ENCODE results near the gene GRIN2A.

The GRIN2A gene

DNA sequence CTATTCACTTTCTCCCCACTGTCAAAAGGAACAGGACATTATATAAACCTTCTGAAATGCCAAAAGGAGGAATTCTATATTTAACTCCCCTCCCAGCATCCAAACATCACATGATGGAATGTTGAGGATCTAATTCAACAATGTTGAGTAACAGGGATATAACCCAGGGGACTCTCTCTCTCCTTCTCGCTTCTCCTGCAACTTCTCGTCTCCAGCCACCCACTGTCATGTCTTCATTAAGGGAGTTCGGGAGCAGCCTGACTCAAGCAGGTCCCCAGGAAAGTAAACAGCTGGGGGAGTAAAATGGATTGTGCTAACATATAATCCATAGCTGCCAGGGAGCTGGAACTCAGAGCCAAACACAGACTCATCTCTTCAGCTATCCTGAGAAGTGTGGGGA is 51.7 kb downstream of the GRIN2A start:
- no peak for DNase-seq (ENCODE audit: low read depth in 3 of 3)

DNA sequence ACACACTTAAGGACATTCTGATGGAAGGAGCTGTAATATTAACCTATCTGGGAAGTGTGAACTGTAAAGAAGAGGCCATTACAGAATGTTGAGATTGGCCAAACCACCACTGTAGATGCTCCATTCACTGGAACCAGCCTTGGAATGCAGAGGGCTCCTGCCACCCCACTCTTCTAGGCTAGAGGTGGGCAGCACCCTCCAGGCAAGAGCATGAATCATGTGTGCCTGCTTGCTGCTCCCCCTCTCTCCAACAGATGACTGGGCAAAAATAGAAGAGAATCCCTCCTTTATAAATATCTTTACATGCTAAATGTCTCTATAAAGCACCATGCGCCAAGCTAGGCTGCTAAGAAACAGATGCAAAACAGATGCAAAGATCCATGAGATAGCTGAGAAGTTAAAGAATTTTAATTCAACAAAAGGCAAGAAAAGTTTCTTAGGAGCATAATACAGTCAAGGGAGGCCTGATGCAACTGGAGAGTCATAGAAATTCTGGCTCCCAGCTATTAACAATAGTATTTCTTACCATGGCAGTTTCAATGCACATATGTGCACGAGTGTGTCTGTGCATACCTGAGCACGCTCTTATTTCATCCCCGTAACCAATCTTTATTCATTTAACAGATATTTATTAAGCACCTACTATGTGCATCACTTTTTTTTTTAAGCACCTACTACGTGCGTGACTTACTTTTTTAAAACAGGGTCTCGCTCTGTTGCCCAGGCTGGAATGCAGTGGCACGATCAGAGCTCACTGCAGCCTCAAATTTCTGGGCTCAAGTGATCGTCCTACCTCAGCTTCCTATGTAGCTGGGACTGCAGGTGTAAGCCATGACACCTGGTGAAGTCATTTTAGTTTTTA is 53.6 kb downstream of the GRIN2A start:
- DNase-seq (ENCODE audit: low read depth in 3 of 3) = no peak

DNA sequence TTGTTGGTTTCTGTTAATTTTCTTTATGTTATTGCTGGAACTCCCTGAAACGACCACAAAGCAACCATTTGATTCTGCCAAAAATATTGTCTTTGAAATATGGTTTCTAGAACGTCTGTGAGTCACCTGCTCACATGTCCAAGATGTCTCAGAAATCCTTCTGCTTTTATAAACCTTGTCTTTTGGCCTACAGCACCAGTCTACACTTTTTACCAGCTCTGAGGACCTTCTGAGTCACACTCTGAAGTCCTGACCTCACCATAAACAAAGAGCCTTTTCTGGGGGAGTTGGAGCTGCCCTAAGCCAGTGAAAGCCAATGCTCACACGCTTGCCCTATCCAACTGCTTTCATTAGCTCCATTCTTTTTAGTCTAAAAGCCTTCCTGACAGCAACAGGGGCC is 55.5 kb downstream of the GRIN2A start:
- no peak for DNase-seq (ENCODE audit: low read depth in 3 of 3)

DNA sequence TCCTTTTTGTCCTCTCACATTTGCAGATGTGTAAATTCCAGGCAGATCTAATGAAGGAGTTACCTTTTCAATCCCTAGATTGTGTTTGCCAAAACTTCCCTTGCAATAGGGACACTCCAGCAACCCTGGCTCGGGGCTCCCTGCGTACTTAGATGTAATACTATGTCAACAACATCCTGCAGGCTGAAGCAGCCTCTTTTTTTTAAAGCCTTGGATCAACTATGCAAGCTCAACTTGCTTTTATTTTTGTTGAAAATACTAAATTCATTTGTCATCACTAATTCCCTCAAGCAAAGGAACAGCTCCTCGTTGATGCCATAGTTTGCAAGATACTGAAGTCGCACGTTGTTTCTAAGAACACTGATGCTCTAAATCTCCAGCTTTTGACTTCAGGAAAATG is 59.1 kb downstream of the GRIN2A start:
- no peak for DNase-seq (ENCODE audit: low read depth in 3 of 3)

DNA sequence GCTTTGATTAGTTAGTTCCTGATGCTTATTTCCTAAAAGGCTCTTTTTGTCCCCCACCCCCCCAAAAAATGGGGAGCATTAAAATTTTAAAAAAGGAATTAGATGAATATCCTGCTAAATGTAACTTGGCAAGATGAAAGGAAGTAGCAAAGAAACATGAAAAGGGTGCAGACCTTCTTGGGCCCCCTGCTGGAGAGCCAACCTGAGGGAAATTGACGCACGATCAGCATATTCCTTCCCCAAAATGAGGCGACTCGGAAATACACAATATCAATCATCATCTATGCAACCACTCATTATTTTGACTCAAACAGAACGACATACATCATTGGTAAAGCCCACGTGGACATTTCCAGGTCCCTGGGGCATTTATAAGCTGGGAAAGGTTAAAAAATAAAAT is 59.7 kb downstream of the GRIN2A start:
- no peak for DNase-seq (ENCODE audit: low read depth in 3 of 3)

DNA sequence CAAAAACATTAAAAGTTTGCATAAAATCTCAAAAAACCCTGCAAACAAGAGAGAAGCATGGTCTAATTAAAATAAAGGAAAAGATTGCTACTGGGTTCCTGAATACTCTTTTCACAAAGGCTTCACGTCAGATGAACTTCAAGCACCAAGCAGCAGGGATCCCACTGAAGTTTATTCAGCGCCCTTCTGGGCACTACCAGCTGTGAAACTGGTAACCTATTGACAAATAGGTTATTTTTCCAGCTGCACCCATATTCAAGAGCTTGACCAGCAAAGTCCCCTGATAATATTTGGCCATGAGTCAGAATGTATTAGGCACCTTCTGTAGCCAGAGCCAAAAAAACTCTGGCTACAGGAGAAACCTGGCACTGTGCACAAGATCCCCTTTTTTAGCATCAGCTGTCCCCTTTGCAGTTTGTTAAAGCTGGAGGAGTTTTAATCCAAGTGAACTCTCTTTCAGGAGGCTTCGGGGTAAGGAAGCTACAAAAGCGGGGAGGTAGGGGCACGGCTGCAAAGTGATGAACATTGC is 60.3 kb downstream of the GRIN2A start:
- DNase-seq (ENCODE audit: low read depth in 3 of 3) = no peak

DNA sequence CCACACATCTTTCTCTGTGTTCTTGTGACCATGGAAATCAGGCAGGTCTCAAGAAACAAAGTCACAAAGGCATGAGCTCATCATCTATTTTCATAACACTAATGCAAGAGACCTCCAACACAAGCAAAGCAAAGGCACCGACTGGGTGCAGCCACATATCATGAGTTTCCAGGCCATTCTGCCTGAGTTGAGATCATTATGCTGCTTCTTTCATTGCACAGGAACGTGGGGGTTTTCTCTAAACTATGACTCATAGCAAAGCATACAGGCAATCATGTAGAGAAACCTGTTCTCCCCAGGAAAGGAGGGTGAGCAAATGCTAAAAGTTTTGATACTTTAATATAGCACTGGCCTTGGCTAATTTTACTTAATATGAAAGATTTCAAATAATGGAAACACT is 60.7 kb downstream of the GRIN2A start:
- DNase-seq (ENCODE audit: low read depth in 3 of 3) = no peak

DNA sequence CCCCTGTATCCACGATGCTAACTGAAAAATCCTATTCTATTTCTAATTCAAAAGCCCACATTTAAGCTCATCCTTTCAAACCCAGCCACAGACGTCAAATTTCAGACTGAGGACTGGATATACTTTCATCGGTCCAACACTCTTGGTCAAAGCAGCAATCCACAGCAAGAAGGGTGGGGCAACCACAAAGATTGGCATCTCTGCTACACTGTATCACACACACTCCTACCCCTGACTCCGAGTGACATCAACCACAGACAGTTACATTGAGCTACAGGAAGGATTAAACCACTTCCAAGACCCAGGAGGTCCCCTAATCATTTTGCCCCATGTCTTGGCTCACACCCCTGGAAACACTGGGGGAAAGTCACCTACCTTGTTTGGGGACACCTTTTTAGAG is 61.3 kb downstream of the GRIN2A start:
- DNase-seq (ENCODE audit: low read depth in 3 of 3) = no peak

DNA sequence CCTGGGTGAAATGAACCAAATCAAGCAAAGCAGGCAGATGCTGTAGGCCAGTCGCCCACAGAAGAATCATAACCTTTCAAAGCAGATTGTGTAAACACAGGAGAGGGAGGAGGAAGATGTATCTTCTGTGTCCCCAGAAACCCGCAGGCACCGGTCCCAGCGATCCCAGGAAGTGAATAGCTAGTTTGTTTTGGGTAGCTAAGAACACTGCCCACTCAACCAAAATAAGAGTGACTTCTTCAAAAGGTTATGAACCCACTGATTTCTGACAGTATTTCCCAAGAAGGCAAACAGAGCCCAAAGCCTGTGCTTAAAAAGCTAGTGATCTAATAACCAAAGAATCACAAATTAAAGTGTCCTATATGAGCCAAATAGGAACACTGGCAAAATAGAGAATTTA is 67.8 kb downstream of the GRIN2A start:
- no peak for DNase-seq (ENCODE audit: low read depth in 3 of 3)

DNA sequence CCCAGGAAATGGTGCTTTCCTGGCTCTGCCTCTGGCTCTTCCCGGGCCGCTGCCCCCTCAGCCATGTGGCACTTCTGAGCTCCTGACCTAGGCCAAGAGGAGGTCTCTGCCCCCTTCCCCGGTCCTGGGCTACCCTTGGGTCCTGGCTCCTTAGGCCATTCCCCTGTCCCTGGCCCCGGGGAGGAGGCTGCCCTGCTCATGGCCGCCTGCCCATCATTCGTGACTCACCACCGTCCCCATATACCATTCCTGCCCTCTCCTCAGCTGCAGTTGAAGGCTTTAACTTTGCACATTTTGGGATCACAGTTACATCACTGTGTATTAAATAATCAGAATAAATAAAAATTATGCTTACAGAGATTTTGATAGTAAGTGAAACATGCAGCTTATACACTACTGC is 69.0 kb downstream of the GRIN2A start:
- no peak for DNase-seq (ENCODE audit: low read depth in 3 of 3)

DNA sequence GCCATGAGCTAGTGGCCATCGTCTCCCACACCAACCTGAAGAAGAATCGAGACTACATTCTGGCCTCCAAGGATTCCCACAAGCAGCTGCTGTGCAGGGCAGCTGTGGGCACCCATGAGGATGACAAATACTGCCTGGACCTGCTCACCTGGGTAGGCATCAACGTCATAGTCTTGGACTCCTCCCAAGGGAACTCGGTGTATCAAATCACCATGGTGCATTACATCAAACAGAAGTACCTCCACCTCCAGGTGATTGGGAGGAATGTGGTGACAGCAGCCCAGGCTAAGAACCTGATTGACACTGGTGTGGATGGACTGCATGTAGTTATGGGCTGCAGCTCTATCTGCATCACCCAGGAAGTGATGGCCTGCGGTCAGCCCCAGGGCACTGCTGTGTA is 70.2 kb downstream of the GRIN2A start:
- DNase-seq (ENCODE audit: low read depth in 3 of 3) = no peak

DNA sequence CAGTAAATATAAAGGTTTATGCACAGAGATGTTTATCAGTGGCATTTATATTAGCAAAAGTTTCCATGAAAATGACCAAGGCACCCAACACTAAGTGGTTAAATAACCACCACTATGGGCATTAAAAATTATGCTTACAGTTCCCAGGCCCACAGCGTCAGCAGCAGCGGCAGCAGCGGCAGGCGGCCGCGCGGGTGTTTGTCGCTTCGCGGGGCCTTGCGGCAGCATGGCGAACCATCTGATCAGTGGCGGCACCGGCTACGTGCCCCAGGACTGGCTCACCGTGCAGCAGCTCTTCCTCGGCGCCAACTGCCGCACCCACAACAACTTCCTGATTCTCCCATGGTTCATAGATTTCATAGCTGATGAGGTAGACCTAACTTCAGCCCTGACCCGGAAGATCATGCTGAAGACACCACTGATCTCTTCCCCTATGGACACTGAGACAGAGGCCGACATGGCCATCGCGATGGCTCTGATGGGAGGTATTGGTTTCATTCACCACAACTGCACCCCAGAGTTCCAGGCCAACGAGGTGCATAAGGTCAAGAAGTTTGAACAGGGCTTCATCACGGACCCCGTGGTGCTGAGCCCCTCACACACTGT is 71.0 kb downstream of the GRIN2A start:
- no peak for DNase-seq (ENCODE audit: low read depth in 3 of 3)

DNA sequence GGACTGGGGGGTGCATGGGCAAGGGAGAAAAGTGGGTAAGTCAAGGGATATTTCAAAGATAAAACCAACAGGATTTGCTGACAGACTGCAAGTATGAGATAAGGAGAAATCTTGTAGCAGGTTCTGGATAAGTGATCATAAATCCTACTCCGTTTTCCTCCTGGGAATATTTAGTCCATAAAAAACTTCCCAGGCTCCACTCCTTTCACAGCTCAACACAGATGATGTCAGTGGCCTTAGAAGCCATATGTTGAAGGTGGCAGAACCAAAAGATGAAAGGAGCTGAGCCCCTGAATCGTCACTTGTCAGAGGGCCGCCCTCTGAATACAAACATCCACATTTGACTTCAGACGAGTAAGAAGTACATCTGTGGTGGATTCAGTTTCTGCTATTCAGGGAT is 71.7 kb downstream of the GRIN2A start:
- DNase-seq (ENCODE audit: low read depth in 3 of 3) = no peak

DNA sequence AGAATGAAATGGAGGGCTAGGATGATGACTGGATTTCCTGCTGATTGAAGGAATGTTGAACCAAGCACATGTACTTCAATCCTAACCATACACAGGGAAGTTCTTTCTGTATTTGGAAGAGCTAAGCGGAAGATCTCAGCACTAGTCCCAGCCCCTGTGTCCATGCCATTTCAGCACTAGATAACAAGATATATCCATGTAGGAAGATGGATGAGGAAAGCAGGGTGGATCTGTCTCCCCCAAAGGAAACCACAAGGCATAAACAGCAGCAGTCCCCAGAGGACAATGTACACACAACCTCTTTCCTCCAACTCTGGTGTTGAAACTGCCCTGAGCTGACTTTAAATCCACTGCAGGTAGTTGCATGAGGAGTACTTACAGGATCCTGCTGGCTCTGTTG is 75.1 kb downstream of the GRIN2A start:
- no peak for DNase-seq (ENCODE audit: low read depth in 3 of 3)

DNA sequence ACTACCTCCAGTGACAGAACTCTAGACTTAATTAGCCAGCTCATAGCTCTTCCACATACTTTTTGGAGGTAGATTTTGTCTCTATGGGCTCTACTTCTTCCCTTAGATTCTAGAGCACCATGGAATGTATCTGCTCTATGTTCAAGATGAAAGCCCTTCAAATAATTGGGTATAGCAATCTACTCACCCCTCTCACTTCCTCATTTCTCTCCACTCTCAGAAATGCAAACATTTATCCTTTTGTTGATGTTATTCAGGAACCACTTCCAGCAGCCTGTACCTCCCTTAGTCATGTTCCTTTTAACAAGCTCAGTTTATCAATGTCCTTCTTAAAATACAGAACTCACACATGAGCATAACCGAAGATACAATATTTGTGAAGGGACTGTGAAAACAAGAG is 78.5 kb downstream of the GRIN2A start:
- DNase-seq (ENCODE audit: low read depth in 3 of 3) = no peak

DNA sequence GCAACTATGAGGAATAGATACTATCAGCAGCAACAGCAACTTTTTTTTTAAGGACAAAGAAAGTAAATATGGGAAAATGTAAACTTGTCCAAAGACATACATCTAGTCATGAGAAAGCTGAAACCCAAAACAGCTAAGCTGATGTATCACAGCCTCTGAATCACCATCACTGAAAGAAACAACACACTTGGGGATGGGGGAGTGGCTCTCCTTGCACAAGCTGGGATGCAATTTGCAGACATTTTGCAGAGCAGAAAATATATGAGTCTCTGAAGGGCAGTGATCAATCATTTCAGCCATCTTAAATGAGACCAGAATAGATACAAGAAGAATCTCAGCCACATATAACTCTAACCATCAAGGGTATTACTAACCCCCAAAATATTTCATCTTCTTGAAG is 79.1 kb downstream of the GRIN2A start:
- DNase-seq (ENCODE audit: low read depth in 3 of 3) = no peak

DNA sequence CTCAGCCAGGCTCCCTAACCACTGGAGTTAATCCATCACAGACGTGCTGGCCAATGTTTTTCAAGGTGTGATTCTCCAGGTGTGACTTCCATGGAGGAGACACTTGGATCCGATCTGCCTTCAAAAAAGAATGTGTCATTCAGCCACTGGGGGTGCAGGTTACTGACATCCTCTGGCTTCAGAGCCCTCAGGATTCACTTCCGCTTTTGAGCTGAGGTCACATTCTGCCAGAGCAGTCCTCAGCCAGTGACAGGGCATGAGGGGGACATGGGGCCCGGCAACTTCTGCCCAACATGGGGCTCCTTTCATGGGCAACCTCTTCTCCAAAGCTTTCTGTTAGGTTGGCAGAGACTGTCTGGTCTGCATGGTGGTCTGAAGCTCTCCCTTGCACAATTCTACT is 81.4 kb downstream of the GRIN2A start:
- no peak for DNase-seq (ENCODE audit: low read depth in 3 of 3)

DNA sequence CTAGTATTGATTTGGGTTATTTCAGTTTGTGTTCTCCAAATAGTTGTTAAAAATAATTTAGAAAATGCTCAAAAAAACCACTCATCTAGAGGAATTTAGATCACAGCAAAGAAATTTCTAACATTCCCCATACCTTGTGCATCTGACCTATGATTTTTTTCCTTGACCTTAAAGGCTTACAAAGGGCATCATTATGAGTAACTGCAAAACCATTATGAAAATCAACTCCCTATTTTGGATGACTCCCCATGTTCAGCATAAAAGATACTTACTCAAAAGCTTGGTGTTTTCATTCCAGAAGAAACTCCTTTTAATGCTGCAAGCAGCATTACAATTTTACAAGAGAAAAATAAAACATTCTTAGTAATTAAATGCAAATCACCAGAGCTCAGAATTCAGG is 83.2 kb downstream of the GRIN2A start:
- no peak for DNase-seq (ENCODE audit: low read depth in 3 of 3)

DNA sequence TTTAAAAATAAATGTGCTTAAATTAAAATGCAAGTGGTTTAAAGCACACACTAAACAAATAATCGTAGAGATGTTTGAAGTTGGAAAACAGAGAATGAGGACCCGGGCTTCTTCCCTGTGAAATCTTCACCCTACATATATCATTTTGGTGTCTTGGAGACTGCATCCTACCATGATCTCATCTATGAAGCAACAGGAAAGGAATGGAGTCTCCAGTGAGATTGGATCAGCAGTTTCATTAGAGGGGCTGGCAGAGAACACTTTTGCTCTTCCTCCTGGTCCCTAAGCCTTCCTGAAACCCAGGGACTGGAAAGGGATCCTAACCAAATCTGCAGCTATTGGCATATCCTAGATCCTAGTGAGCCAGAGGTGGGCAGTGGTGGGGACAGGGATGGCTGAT is 85.0 kb downstream of the GRIN2A start:
- DNase-seq (ENCODE audit: low read depth in 3 of 3) = no peak

DNA sequence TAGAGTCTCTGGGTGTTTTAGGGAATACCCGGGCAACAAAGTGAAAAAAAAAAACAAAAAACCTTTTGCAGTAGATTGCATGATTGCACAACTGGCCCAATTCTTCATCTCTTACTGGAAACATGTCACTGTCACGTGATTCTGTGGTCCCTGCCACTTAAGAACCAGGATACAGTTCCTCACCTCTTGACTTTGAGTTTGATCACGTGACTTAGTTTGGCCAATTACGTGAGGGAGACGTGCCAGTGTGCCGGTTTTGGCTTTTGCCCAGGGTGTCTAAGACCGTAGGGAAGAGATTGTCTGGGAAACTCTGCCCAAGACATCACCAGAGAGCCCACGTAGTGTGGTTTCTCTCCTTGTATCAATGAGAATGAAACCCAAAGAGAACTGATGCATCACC is 88.7 kb downstream of the GRIN2A start:
- DNase-seq (ENCODE audit: low read depth in 3 of 3) = no peak

DNA sequence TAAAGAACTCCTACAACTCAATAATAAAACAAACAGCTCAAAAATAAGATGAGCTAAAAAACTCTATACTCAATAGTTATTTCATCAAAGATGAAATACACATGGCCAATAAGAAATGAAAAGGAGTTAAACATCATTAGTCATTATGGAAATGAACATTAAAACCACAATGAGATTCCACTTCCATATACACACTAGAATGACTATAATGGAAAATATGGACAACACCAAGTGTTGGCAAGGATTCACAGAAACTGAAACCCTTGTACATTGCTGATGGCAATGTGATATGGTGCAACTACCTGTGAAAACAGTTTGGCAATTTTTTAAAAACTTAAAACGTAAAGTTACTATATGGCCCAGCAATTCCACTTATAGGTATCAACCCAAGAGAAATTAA is 91.4 kb downstream of the GRIN2A start:
- DNase-seq (ENCODE audit: low read depth in 3 of 3) = no peak

DNA sequence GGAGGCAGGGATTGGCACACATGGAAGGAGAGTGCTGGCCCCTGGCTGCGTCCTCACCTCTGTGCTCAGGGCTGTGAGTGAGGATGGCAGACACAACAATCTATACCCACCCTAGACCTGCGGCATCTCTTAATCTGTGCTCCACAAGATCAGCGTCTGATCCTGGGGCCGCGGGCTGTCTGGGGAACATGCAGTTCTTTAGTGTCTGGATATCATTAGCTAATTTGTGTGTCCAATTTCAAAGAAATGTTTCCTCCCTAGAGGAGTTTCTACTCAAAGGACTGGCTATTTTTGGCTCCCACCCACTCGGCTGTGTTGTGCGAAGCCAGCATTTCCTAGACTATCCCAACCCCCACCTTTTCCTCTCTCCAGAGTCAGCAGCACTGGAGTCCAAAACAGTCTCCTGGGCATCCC is 93.8 kb downstream of the GRIN2A start:
- no peak for DNase-seq (ENCODE audit: low read depth in 3 of 3)

DNA sequence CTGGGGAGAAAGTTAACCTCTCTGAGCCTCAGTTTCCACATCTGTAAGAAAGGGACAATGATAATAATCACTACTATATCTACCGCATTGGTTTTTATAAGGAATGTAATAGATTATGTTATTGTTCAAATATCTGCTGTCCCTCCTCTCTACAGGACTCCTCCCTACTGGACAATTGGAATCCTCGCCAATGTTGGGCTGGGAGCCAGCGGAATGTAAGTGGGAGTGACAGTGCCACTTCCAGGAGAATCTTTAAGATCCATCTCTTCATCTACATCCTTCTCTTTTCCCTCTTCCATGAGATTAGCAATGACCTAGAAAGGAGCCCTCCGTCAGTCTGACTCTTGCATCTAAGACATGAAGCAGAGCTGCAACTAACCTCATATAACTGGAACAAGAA is 95.1 kb downstream of the GRIN2A start:
- no peak for DNase-seq (ENCODE audit: low read depth in 3 of 3)
